T-helper 17 cell (primary cell): ENCODE data around the gene PHAF1. TPM values are rescaled to one million over a fixed set of nuclear protein-coding genes. Genes with fewer than 3 reads are reported as not detected.

Source experiments
- ATAC-seq: fragments of 150-1000 bp; cut with Tn5 transposase; 2 replicates; pipeline ENCODE4 v1.10.0; 2021; ENCODE audit warnings: mild to moderate bottlenecking, moderate library complexity
- DNase-seq, 3 donors: peaks; one replicate each; pipeline versions ENCODE4 v3.0.0 to v3.0.0-alpha.2; 2020 to 2021
- H3K9me3 ChIP-seq: one replicate; pipeline ENCODE4 v1.7.0; 2013; ENCODE audit warnings: low read length, mild to moderate bottlenecking; ENCODE audit not compliant: control insufficient read depth, poor library complexity, severe bottlenecking
- H3K27ac Mint-ChIP-seq: one replicate; pipeline ENCODE4 v1.8.0; 2022; ENCODE audit warnings: mild to moderate bottlenecking, moderate library complexity, mixed read lengths
- H3K27me3 Mint-ChIP-seq: one replicate; pipeline ENCODE4 v1.8.0; 2022; ENCODE audit warnings: mixed read lengths
- H3K36me3 Mint-ChIP-seq: one replicate; pipeline ENCODE4 v1.8.0; 2022; ENCODE audit warnings: low read depth, mixed read lengths
- H3K4me1 Mint-ChIP-seq: one replicate; pipeline ENCODE4 v1.8.0; 2022; ENCODE audit warnings: mild to moderate bottlenecking, mixed read lengths
- H3K4me3 Mint-ChIP-seq: one replicate; pipeline ENCODE4 v1.8.0; 2022; ENCODE audit warnings: mild to moderate bottlenecking, moderate library complexity, mixed read lengths
- total RNA-seq, 4 donors: library from RNA in 2 of 4; stranded (reverse) in 2 of 4; gene quantifications; one replicate each; pipeline ENCODE4 v1.2.3 and lab custom pipeline; 2022 to 2026

Gene PHAF1
- total RNA-seq, 2 donors from 2014 or later: 11.9 to 17.0 TPM

DNA sequence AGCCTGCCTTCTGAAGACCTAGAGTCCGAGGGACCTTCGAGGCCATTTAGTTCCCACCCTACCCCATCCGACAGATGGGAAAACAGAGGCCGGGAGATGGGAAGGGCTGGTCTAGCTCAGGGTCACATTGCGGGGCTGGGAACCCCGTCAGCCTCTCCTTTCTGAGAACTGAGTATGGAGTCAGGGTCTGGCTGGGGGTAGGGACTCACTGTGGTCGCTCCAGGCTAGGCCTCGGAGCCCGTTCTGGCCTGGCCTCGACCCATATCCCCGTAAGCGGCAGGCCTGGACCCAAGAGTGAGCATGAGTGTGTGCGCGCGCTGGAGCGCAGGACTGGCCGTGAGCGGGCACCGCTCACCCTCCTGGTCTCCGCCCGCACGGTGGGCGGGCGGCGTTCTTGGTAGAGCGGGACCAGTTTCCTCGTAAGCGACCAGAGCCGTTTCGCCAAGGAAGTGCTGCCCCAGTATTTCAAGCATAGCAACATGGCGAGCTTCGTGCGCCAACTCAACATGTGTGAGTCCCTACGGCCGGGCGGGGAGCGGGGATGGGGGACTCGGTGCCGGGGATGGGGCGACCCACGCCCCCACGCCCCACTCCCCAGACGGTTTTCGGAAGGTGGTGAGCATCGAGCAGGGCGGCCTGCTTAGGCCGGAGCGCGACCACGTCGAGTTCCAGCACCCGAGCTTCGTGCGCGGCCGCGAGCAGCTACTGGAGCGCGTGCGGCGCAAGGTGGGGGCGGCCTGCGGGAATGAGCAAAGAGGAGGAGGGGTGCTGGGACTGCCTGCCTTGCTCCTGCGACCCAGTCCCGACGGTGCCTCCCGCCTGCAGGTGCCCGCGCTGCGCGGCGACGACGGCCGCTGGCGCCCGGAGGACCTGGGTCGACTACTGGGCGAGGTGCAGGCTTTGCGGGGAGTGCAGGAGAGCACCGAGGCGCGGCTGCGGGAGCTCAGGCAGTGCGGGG lies 55.7 kb downstream of the PHAF1 start:
- H3K9me3 ChIP-seq: no peaks in the 10 kb centered on the region
- Mint-ChIP-seq H3K27ac (no peak overlapping the region), H3K36me3 (peaks cover 2% of the 10 kb centered on the region), H3K4me1 (peaks cover 27% of the 10 kb centered on the region), H3K4me3 (peak overlapping the region; percentile 59), H3K27me3 (peaks cover 19% of the 10 kb centered on the region)
- ATAC-seq (no peak), DNase-seq (no peak)

GRCh38 chr16:67166110-67166547 lies 56.4 kb downstream of the PHAF1 start:
- H3K9me3 ChIP-seq: no peaks in the 10 kb centered on the region
- DNase-seq: no peak
- peak overlapping the region; percentile 59 for H3K4me3 Mint-ChIP-seq
- peaks cover 22% of the 10 kb centered on the region for H3K27me3 Mint-ChIP-seq
- H3K36me3 Mint-ChIP-seq: peaks cover 2% of the 10 kb centered on the region
- peaks cover 28% of the 10 kb centered on the region for H3K4me1 Mint-ChIP-seq
- no peak for ATAC-seq
- no peak overlapping the region for H3K27ac Mint-ChIP-seq

- peak overlapping the region; percentile 59 for H3K4me3 Mint-ChIP-seq
- peaks cover 28% of the 10 kb centered on the region for H3K27me3 Mint-ChIP-seq
- no peak overlapping the region for H3K27ac Mint-ChIP-seq
- peaks cover 30% of the 10 kb centered on the region for H3K4me1 Mint-ChIP-seq
- H3K9me3 ChIP-seq: no peaks in the 10 kb centered on the region
- H3K36me3 Mint-ChIP-seq: peaks cover 2% of the 10 kb centered on the region
- no peak for DNase-seq
- ATAC-seq: no peak
These were observed 56.9 kb downstream of the PHAF1 start for GRCh38 chr16:67166598-67167168.

- no peak for DNase-seq
- Mint-ChIP-seq H3K27ac (no peak overlapping the region), H3K4me1 (peaks cover 28% of the 10 kb centered on the region), H3K4me3 (no peak overlapping the region), H3K36me3 (peaks cover 2% of the 10 kb centered on the region), H3K27me3 (peaks cover 30% of the 10 kb centered on the region)
- ATAC-seq: no peak
- no peaks in the 10 kb centered on the region for H3K9me3 ChIP-seq
These were observed 57.8 kb downstream of the PHAF1 start for GRCh38 chr16:67167588-67167987.

DNA sequence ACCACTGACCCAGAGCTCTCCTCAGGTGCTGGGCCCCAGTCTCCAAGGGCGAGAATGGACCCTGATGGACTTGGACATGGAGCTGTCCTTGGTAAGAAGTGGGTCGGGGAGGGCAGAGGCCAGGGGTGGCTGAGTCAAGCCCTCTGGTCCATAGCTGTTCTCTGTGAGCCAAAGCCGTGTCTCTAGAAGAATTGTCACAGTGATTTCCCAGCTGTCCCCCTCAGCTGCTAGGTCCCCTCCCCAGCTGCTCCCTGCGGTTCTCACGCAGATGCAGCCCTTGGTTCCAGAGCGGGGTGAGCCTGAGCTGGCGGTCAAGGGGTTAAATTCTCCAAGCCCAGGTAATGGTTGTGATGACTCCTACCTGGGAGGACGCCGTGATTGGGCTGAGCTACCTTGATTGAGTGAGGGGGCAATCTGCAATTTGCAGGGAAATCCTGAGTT lies 59.3 kb downstream of the PHAF1 start:
- H3K9me3 ChIP-seq: no peaks in the 10 kb centered on the region
- Mint-ChIP-seq H3K36me3 (peaks cover 2% of the 10 kb centered on the region), H3K27ac (no peak overlapping the region), H3K27me3 (peaks cover 30% of the 10 kb centered on the region), H3K4me3 (no peak overlapping the region), H3K4me1 (peaks cover 36% of the 10 kb centered on the region)
- ATAC-seq (no peak), DNase-seq (no peak)

GRCh38 chr16:67169642-67170167 lies 60.0 kb downstream of the PHAF1 start:
- Mint-ChIP-seq H3K27ac (no peak overlapping the region), H3K4me1 (peaks cover 38% of the 10 kb centered on the region), H3K4me3 (peak overlapping the region; percentile 89)

DNA sequence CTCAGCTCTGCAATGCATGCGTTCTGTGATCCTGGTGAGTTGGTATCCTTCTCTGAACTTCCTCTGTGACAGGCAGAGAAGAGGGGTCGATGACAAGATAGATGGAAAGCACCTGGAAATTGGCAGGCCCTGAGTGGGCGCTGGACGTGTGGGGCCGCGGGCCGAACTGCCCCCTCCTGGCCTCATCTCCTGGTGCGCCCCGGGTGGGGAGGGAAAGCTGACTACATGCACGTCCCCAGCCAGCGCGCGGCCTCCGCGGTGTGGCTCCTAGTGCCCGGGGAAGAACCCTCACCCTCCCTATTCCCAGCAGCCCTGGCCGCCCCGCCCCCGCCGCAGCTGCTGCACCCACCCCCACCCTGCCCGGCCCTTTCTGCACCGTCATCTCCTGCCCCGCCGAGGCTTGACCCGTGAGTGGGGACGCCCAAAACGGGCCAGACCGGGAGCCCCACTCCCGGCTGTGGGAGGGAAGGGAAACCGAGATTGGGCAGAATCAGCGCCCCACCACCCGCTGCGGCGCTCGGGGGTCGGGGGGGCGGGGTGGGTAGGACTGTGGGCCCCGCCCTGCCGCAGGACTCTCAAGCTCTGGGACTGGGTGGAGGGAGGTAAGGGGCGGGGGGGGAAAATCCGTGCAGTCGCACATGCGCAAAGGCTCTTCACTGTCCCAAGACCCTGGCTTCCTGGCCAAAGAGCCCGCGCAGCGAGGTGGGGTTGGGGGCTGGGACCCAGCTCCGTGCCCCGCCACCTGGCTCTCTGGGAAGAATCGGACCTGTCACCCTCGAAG lies 60.6 kb downstream of the PHAF1 start, which contains the start of gene NOL3:
Gene NOL3, plus strand, starts transcription at position 371 of the 781 bp plus-strand sequence.
- Mint-ChIP-seq H3K4me1 (peaks cover 34% of the 10 kb centered on the region), H3K4me3 (peak within 1 kb of the TSS; percentile 89), H3K36me3 (peaks cover 2% of the 10 kb centered on the region), H3K27me3 (peaks cover 25% of the 10 kb centered on the region), H3K27ac (peak within 1 kb of the TSS; percentile 41)
- DNase-seq (no peak), ATAC-seq (peak; percentile 29)
- no peaks in the 10 kb centered on the region for H3K9me3 ChIP-seq

More at GRCh38 chr16:67169642-67170167, 60.0 kb downstream of the PHAF1 start:
- Mint-ChIP-seq H3K27me3 (peaks cover 30% of the 10 kb centered on the region), H3K36me3 (peaks cover 2% of the 10 kb centered on the region)
- DNase-seq (no peak), ATAC-seq (no peak)
- H3K9me3 ChIP-seq: no peaks in the 10 kb centered on the region

DNA sequence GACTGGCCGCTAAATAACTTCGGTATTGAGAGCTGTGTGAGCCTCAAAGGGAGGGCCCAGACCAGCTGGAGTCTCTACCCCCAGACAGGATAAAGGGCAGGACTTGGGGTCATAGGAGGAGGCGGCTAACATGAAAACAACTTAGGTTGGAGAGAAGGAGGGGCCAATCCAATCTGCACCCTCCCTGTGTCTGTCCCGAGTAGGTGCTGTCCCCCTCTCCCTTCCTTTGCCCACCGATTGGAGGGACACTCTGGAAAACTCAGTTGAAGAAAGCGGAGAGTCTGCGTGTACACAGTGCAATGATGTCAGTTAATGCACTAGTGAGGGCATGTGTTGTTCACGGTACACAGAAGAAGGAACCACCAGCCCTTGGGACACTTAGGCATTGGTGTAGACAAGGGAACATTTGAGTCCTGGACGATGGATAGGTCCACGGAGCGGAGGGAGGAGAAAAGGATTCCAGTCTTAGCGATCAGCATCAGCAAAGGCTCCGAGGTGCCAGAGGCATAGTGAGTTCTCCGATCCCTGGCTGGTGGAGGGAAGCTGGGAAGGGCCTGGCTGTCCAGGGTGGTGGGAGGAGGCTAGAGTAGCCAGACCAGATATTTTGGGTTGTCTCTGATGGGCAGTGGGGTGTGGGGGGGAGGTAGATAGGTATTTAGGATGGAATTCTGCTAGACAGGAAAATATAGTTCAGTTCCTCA lies 61.4 kb downstream of the PHAF1 start:
- H3K4me3 Mint-ChIP-seq: peak overlapping the region; percentile 89
- H3K4me1 Mint-ChIP-seq: peaks cover 30% of the 10 kb centered on the region
- peak overlapping the region; percentile 41 for H3K27ac Mint-ChIP-seq

DNA sequence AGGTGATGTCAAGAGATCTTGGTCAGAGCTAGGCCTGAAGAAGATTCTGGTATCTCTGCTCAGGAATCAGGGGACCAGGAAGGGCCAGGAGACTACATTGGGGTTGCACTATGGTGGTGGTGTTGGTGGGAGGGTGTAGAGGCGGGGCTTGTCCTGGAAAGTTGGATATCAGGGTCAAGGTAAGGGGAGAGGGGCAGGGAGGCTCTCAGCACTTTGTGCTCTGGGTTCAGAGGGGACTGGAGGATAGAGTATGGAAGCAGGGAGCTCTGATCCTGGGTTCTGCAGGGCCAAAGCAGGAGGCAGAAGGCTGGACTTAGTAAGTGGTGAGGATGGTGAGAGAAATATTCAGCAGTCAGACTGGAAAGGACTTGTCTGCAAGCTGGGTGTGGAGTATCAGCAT lies 63.6 kb downstream of the PHAF1 start:
- DNase-seq (no peak), ATAC-seq (no peak)
- Mint-ChIP-seq H3K27ac (peak overlapping the region; percentile 80), H3K4me1 (peaks cover 38% of the 10 kb centered on the region), H3K4me3 (peak overlapping the region; percentile 95), H3K36me3 (peaks cover under 1% of the 10 kb centered on the region), H3K27me3 (peaks cover 22% of the 10 kb centered on the region)
- H3K9me3 ChIP-seq: no peaks in the 10 kb centered on the region

More for the DNA sequence above, 61.4 kb downstream of the PHAF1 start:
- no peak for ATAC-seq
- Mint-ChIP-seq H3K27me3 (peaks cover 23% of the 10 kb centered on the region), H3K36me3 (peaks cover 2% of the 10 kb centered on the region)
- DNase-seq: no peak
- no peaks in the 10 kb centered on the region for H3K9me3 ChIP-seq

GRCh38 chr16:67173808-67174705 lies 64.3 kb downstream of the PHAF1 start:
- DNase-seq (peak; percentile 45 to 56 (median 53)), ATAC-seq (peak; percentile 81)
- H3K4me1 Mint-ChIP-seq: peaks cover 44% of the 10 kb centered on the region
- H3K36me3 Mint-ChIP-seq: no peaks in the 10 kb centered on the region
- no peaks in the 10 kb centered on the region for H3K9me3 ChIP-seq
- peak overlapping the region; percentile 95 for H3K4me3 Mint-ChIP-seq
- peaks cover 25% of the 10 kb centered on the region for H3K27me3 Mint-ChIP-seq
- H3K27ac Mint-ChIP-seq: peak overlapping the region; percentile 80

DNA sequence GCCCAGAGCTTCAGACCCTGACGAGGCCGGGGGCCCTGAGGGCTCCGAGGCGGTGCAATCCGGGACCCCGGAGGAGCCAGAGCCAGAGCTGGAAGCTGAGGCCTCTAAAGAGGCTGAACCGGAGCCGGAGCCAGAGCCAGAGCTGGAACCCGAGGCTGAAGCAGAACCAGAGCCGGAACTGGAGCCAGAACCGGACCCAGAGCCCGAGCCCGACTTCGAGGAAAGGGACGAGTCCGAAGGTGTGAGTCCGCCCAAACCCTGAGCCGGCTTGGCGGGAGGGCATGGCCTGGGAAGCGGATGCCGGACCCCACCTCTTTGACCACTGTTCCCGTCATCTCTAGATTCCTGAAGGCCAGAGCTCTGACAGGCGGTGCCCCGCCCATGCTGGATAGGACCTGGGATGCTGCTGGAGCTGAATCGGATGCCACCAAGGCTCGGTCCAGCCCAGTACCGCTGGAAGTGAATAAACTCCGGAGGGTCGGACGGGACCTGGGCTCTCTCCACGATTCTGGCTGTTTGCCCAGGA lies 65.0 kb downstream of the PHAF1 start:
- H3K4me1 Mint-ChIP-seq: peaks cover 42% of the 10 kb centered on the region
- peaks cover 26% of the 10 kb centered on the region for H3K27me3 Mint-ChIP-seq
- ATAC-seq (no peak), DNase-seq (no peak)
- H3K9me3 ChIP-seq: no peaks in the 10 kb centered on the region
- peak overlapping the region; percentile 95 for H3K4me3 Mint-ChIP-seq
- no peak overlapping the region for H3K27ac Mint-ChIP-seq
- no peaks in the 10 kb centered on the region for H3K36me3 Mint-ChIP-seq
